Mesendoderm (in vitro differentiated cells): ENCODE measurements around the gene ARAP2.
A peak's percentile ranks its signal among the peaks of the same experiment; 100 is the strongest.

Experiments
- DNase-seq: peaks from one replicate; pipeline ENCODE4 v3.0.0; 2013
- H2AK5ac ChIP-seq: 2 replicates; pipeline ENCODE4 v1.6.1; 2013; ENCODE audit warnings: low read length, inconsistent platforms
- H2BK120ac ChIP-seq: 2 replicates; pipeline ENCODE4 v1.6.1; 2013; ENCODE audit warnings: low read depth, mild to moderate bottlenecking, low read length, moderate library complexity, mixed read lengths
- H2BK15ac ChIP-seq: replicated peaks from 2 replicates; pipeline ENCODE4 v1.6.1; 2013; ENCODE audit warnings: low read depth, mild to moderate bottlenecking, moderate library complexity
- H2BK5ac ChIP-seq: 2 replicates; pipeline ENCODE4 v1.6.1; 2013; ENCODE audit warnings: low read length, inconsistent platforms
- H3K18ac ChIP-seq: 2 replicates; pipeline ENCODE4 v1.6.1; 2013; ENCODE audit warnings: mild to moderate bottlenecking, low read length, mixed read lengths
- H3K23ac ChIP-seq: one replicate; pipeline ENCODE4 v1.6.1; 2013; ENCODE audit warnings: low read length
- H3K27ac ChIP-seq: 2 replicates; pipeline ENCODE4 v1.5.1; 2013; ENCODE audit warnings: low read depth, mild to moderate bottlenecking, inconsistent platforms, low read length, moderate library complexity
- H3K27me3 ChIP-seq: 2 replicates; pipeline ENCODE4 v1.6.1; 2013; ENCODE audit warnings: low read length, control low read depth, mild to moderate bottlenecking, inconsistent platforms; ENCODE audit not compliant: insufficient read depth, poor library complexity
- H3K36me3 ChIP-seq: 2 replicates; pipeline ENCODE4 v1.6.1; 2013; ENCODE audit warnings: low read length, inconsistent platforms; ENCODE audit not compliant: control insufficient read depth, insufficient read depth
- H3K4ac ChIP-seq: one replicate; pipeline ENCODE4 v1.6.1; 2013; ENCODE audit warnings: low read depth, mild to moderate bottlenecking, low read length, moderate library complexity
- H3K4me1 ChIP-seq: 2 replicates; pipeline ENCODE4 v1.6.1; 2013; ENCODE audit warnings: low read depth, low read length, inconsistent platforms; ENCODE audit not compliant: control insufficient read depth
- H3K4me2 ChIP-seq: 2 replicates; pipeline ENCODE4 v1.6.1; 2013; ENCODE audit warnings: low read length
- H3K4me3 ChIP-seq: 2 replicates; pipeline ENCODE4 v1.5.1; 2013; ENCODE audit warnings: mild to moderate bottlenecking, low read length
- H3K56ac ChIP-seq: one replicate; pipeline ENCODE4 v1.6.1; 2013; ENCODE audit warnings: low read length
- H3K79me1 ChIP-seq: 2 replicates; pipeline ENCODE4 v1.6.1; 2013; ENCODE audit warnings: low read length, inconsistent platforms
- H3K79me2 ChIP-seq: 2 replicates; pipeline ENCODE4 v1.6.1; 2013; ENCODE audit warnings: mild to moderate bottlenecking, low read length; ENCODE audit not compliant: control insufficient read depth, insufficient read depth
- H3K9ac ChIP-seq: 2 replicates; pipeline ENCODE4 v1.6.1; 2013; ENCODE audit warnings: low read length, inconsistent platforms
- H4K5ac ChIP-seq: one replicate; pipeline ENCODE4 v1.6.1; 2013; ENCODE audit warnings: low read length
- H4K8ac ChIP-seq: one replicate; pipeline ENCODE4 v1.6.1; 2013; ENCODE audit warnings: low read depth, mild to moderate bottlenecking, control low read depth, low read length, moderate library complexity
- WGBS: extraction: QIAGEN DNeasy Blood & Tissue Kit; methylation state at CpG from one replicate; pipeline ENCODE4 v1.1.7; 2013; ENCODE audit warnings: low lambda C conversion rate, missing lambda C conversion rate; ENCODE audit not compliant: insufficient coverage; ENCODE audit errors: extremely low coverage; 5-methylcytosine and 5-hydroxymethylcytosine counted together

ARAP2 gene

GRCh38 chr4:36255577-36255976, 11.3 kb upstream of the ARAP2 start:
- no peak overlapping the region for H3K27ac ChIP-seq
- H3K4me3 ChIP-seq = no peak overlapping the region
- H2AK5ac ChIP-seq = no peak overlapping the region
- H4K5ac ChIP-seq = no peak overlapping the region
- no peak overlapping the region for H3K9ac ChIP-seq
- no peak overlapping the region for H4K8ac ChIP-seq
- no peak for DNase-seq
- no peaks in the 10 kb centered on the region for H3K36me3 ChIP-seq
- H3K18ac ChIP-seq = no peak overlapping the region
- H3K4me2 ChIP-seq = no peak overlapping the region
- H3K4me1 ChIP-seq = no peaks in the 10 kb centered on the region
- no peak overlapping the region for H2BK120ac ChIP-seq
- no peaks in the 10 kb centered on the region for H3K27me3 ChIP-seq
- WGBS = no CpG with 5 or more reads among the region's 2 CpGs
- no peak overlapping the region for H2BK15ac ChIP-seq
- no peaks in the 10 kb centered on the region for H3K79me2 ChIP-seq
- H3K4ac ChIP-seq = no peak overlapping the region
- H3K79me1 ChIP-seq = no peaks in the 10 kb centered on the region
- no peak overlapping the region for H3K56ac ChIP-seq
- H3K23ac ChIP-seq = no peak overlapping the region
- H2BK5ac ChIP-seq = no peak overlapping the region

GRCh38 chr4:36254371-36254770, 10.1 kb upstream of the ARAP2 start:
- Histone ChIP-seq H3K9ac (no peak overlapping the region), H3K79me1 (no peaks in the 10 kb centered on the region), H3K27ac (no peak overlapping the region), H2BK120ac (no peak overlapping the region), H3K79me2 (no peaks in the 10 kb centered on the region), H2BK5ac (no peak overlapping the region), H3K4me3 (no peak overlapping the region), H3K56ac (no peak overlapping the region), H2BK15ac (no peak overlapping the region), H4K5ac (no peak overlapping the region), H3K4me1 (no peaks in the 10 kb centered on the region), H2AK5ac (no peak overlapping the region), H3K36me3 (no peaks in the 10 kb centered on the region), H3K23ac (no peak overlapping the region), H3K4me2 (no peak overlapping the region), H3K27me3 (no peaks in the 10 kb centered on the region), H3K18ac (no peak overlapping the region), H4K8ac (no peak overlapping the region), H3K4ac (no peak overlapping the region)
- DNase-seq = no peak
- no CpG with 5 or more reads among the region's 2 CpGs for WGBS

- Histone ChIP-seq H3K4me1 (no peaks in the 10 kb centered on the region), H2AK5ac (no peak overlapping the region), H3K4ac (no peak overlapping the region), H3K79me2 (no peaks in the 10 kb centered on the region), H3K9ac (no peak overlapping the region), H3K79me1 (no peaks in the 10 kb centered on the region), H3K4me3 (no peak overlapping the region), H3K23ac (no peak overlapping the region), H3K27ac (no peak overlapping the region), H2BK15ac (no peak overlapping the region), H4K8ac (no peak overlapping the region), H2BK120ac (no peak overlapping the region), H3K56ac (no peak overlapping the region), H3K4me2 (no peak overlapping the region), H3K18ac (no peak overlapping the region), H3K36me3 (no peaks in the 10 kb centered on the region), H2BK5ac (no peak overlapping the region), H3K27me3 (no peaks in the 10 kb centered on the region), H4K5ac (no peak overlapping the region)
- DNase-seq = no peak
- WGBS = no CpG with 5 or more reads among the region's 2 CpGs
Measured at GRCh38 chr4:36251983-36252382, 7.7 kb upstream of the ARAP2 start.

- Histone ChIP-seq H3K27me3 (no peaks in the 10 kb centered on the region), H4K5ac (no peak overlapping the region), H3K56ac (no peak overlapping the region), H2BK120ac (no peak overlapping the region), H3K79me2 (no peaks in the 10 kb centered on the region), H2BK5ac (no peak overlapping the region), H3K4me3 (no peak overlapping the region), H3K4ac (no peak overlapping the region), H3K36me3 (no peaks in the 10 kb centered on the region), H2BK15ac (no peak overlapping the region), H3K4me2 (no peak overlapping the region), H2AK5ac (no peak overlapping the region), H3K23ac (no peak overlapping the region), H3K27ac (no peak overlapping the region), H3K9ac (no peak overlapping the region), H4K8ac (no peak overlapping the region), H3K18ac (no peak overlapping the region), H3K79me1 (no peaks in the 10 kb centered on the region), H3K4me1 (no peaks in the 10 kb centered on the region)
- no CpG with 5 or more reads among the region's 1 CpG for WGBS
- DNase-seq = no peak
Measured at GRCh38 chr4:36249610-36250009, 5.3 kb upstream of the ARAP2 start.

- Histone ChIP-seq H3K56ac (peak overlapping the region; percentile 83), H3K27ac (no peak overlapping the region), H3K27me3 (no peaks in the 10 kb centered on the region), H3K9ac (peak overlapping the region; percentile 69), H3K4ac (peak overlapping the region; percentile 7), H2AK5ac (no peak overlapping the region), H4K5ac (no peak overlapping the region), H3K36me3 (no peaks in the 10 kb centered on the region), H3K79me1 (no peaks in the 10 kb centered on the region), H2BK5ac (no peak overlapping the region), H3K18ac (peak overlapping the region; percentile 99), H2BK15ac (no peak overlapping the region), H3K4me3 (peak overlapping the region; percentile 44), H3K79me2 (no peaks in the 10 kb centered on the region), H3K4me2 (peak overlapping the region; percentile 78), H3K4me1 (no peaks in the 10 kb centered on the region), H2BK120ac (peak overlapping the region; percentile 83), H4K8ac (no peak overlapping the region), H3K23ac (no peak overlapping the region)
- 100% methylated on average over 1 of the region's 38 CpGs for WGBS
- DNase-seq = peak; percentile 49
Measured at GRCh38 chr4:36243355-36244256, 708 bp downstream of the ARAP2 start.
